Upper lobe of left lung (tissue), 4 donors: ENCODE measurements around the gene HOXC13.

Experiments used
- CTCF ChIP-seq, 6 experiments: fragments of 450-650 bp in 4 of 6; fragments of 200-600 bp in 2 of 6; sonication (generic) in 2 of 6; IDR thresholded peaks; one replicate each; pipeline ENCODE4 v1.5.1; 2016 to 2019; ENCODE audit warnings: antibody characterized with exemption in 6 of 6
- EP300 ChIP-seq, 4 donors: sonication (generic); formaldehyde crosslinking; IDR thresholded peaks; one replicate each; pipeline ENCODE4 v1.5.1; 2017; ENCODE audit warnings: antibody characterized with exemption in 4 of 4, control low read depth in 2 of 4
- POLR2A ChIP-seq, 4 donors: fragments of 450-650 bp; IDR thresholded peaks; one replicate each; pipeline ENCODE4 v1.5.1; 2016 to 2017; ENCODE audit warnings: antibody characterized with exemption in 4 of 4, mild to moderate bottlenecking in 2 of 4
- POLR2AphosphoS5 ChIP-seq, 2 donors: sonication (generic); formaldehyde crosslinking; IDR thresholded peaks; one replicate each; pipeline ENCODE4 v1.5.1; 2017; ENCODE audit warnings: antibody characterized with exemption in 2 of 2

- TF ChIP-seq CTCF (IDR thresholded peaks at IDR 0.05) (no peak), POLR2A (IDR thresholded peaks at IDR 0.05) (no peak), EP300 (IDR thresholded peaks at IDR 0.05) (no peak), POLR2AphosphoS5 (IDR thresholded peaks at IDR 0.05) (no peak)
Observed at GRCh38 chr12:53955776-53956250, 17.2 kb downstream of the HOXC13 start.
